HG03520 (cell line): ENCODE results near the gene DERL2.
A peak's percentile ranks its signal among the peaks of the same experiment; 100 is the strongest.

Experiments used
- ATAC-seq: cut with Tn5 transposase; IDR thresholded peaks from one replicate; pipeline ENCODE4 v1.9.1; 2021; ENCODE audit warnings: mild to moderate bottlenecking, moderate library complexity; ENCODE audit not compliant: unreplicated experiment

Gene DERL2

DNA sequence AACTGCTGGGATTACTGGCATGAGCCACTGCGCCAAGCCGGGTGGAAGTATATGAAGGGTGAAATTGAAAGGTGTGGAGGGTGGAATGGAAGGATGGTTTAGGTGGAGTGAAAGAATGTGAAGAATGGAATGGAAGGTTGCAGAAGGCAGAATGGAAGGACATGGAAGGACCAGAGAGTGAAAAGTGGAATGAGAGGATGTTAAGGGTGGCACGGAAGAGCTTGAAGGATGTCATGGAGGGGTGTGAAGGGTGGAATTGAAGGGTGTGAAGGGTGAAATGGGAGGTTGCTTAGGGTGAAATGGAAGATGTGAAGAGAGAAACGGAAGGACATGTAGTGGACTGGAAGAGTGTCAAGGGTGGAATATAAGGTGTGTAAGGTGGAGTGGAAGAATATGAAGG is 16.6 kb upstream of the DERL2 start:
- ATAC-seq, result no peak

- ATAC-seq, result no peak
Observed at GRCh38 chr17:5501685-5502084, 15.7 kb upstream of the DERL2 start.

DNA sequence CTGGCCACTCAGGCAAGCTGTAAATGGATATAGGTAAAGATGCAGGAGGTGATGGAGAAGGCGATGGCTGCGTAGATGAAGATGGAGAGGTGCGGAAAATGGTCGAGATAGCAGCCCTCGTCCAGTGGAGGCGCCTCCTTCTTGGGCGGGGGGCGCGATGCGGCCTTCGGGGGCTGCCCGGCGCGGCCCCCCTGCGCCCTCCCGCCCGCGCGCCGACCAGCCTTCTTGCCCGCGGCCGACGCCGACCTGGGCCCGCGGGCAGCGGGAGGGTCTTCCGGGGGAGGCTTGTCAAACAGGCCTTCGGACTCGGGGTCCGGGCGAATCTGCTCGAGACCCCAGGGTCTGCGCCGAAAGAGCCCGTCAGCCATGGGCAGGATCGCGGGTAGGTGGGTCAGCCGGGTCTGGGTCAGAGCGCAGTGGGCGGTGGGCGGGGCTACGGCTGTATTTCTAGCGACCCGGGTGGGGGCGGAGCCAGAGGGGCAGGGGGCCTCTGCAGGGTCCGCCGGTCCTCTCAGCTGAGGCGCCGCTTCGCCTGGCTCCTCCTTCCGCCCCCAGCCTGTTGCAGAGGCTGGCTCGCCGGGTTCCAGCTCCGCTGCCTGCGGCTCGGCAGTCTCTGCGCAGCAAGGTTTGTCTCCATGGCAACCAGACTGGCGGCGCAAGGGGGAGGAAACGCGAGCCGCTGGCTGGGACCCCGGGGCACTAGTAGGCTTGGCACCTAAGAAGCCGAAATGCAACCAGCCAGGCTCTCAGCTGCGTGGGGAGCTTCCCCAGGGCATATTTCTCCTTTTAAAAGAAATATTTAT is 14.8 kb upstream of the DERL2 start:
- no peak for ATAC-seq

DNA sequence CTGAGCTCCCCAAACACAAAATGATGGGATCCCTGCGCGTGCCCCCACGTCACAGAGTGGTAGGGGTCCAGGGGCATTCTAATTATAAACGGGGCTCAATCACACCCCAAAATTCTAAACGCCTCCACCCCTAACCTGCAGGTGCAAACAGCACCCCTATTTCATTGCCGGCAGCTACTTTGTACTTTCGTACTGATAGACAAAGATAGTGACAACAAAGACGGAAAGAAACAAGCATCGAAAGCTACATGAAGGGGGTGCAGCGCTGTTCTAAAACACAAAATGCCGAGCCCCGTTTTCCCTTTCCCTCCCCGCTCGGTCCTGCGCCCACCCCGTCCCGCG is 14.2 kb upstream of the DERL2 start:
- no peak for ATAC-seq

- ATAC-seq, result no peak
Observed at GRCh38 chr17:5499476-5500231, 13.7 kb upstream of the DERL2 start.

DNA sequence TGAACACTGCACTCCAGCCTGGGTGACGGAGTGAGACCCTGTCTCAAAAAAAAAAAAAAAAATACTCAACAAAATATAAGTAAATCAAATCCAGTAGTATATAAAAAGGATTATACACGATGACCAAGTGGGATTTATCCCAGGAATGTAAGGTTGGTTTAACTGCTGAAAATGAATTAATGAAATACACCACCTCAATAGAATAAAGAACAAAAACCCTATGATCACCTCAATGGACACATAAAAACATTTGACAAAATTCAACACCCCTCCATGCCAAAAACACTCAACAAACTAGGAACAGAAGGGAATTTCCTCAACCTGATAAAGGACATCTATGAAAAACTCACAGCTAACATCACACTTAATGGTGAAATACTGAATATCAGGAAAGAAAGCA is 7.0 kb upstream of the DERL2 start:
- ATAC-seq, result no peak

- ATAC-seq, result no peak
Observed at GRCh38 chr17:5488752-5489151, 2.8 kb upstream of the DERL2 start.

DNA sequence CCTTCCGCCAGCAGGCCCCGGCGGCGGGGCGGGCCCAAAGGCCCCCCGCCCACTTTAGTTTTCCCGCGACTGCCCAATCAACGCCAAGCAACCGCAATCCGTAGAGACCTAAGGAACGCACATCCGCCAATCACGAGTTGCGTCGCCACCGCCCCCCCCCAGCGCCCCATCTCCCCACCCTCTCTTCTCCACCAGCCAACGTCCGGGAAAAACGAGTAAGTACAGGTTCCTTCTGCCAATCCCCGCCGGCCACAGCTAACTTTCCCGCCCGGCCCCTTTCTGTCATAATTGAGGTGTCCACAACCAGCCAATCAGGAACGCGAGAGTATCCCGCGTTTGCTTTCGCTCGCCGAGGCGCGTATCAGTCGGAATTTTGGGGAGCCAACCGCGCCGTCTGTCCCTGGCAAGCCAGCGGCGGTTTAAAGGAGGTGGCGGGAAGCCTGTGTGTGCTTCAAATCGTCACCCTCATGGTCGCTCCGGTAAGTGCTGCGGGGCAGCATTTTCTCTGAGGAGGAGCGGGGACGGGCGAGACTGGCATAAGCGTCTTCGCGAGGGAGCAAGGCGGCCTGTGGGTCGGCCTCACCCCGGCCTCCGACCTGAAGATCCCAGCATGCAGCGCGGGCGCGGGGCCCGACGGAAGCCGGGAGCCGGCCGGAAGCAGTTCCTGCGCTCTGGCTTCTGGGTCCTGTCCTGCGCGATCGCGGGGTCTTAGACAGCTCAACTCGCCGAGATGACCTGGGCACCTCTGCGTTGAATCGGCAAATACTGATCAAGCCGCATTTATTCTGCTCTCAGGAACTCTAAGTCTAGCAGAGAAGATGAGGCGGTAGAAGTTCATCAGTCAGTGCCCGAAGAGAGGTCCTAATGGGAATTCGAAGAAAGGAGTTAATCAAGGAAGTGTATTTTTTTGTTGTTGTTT is 487 bp upstream of the DERL2 start, which contains the start of gene MIS12:
Gene MIS12 (plus strand): TSS at position 361 of the 919 bp plus-strand sequence. CDS start 2,297 bp downstream, outside the sequence.
- ATAC-seq, result peak; percentile 76

GRCh38 chr17:5481451-5481850 is 4.5 kb downstream of the DERL2 start:
- no peak for ATAC-seq

GRCh38 chr17:5480962-5481361 is 5.0 kb downstream of the DERL2 start:
- ATAC-seq, result no peak

GRCh38 chr17:5478992-5479391 is 7.0 kb downstream of the DERL2 start:
- no peak for ATAC-seq

DNA sequence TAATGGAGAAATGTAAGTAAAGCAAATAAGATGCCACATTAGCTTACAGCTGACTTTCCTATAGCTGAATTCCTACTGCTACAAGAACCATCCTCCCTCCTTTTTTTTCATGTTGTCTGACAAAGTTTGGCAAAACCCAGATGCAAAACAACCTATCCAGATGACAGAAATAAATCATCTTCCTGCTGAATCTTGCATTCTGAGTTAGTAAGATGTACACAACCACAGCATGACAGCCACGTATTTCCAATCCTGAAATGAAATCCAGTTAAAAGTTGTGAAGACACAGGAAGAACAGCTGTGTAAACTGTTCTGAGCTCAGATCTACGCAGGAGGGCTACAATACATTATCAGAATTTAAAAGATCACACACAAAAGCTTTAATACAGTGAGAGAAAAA is 12.1 kb downstream of the DERL2 start:
- no peak for ATAC-seq

DNA sequence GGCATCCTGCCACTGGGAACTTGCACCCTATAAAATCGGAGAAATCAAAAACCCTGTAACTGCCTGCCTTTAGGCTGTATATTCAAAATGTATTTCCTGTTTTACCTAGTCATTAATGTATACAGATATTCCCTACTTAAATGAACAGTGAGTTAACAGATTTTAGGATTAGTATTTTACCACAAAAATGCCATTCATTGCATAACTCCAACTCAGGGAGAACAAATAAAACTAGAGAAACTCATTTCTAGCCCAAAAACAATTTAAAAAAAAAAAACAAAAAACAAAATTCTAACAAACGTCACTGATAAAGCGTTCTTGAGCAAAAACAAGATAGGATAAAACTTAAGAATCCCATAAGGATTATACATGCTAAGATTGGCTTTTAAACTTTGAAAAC is 13.5 kb downstream of the DERL2 start:
- no peak for ATAC-seq

- no peak for ATAC-seq
Observed at GRCh38 chr17:5468075-5468473, 17.9 kb downstream of the DERL2 start.

DNA sequence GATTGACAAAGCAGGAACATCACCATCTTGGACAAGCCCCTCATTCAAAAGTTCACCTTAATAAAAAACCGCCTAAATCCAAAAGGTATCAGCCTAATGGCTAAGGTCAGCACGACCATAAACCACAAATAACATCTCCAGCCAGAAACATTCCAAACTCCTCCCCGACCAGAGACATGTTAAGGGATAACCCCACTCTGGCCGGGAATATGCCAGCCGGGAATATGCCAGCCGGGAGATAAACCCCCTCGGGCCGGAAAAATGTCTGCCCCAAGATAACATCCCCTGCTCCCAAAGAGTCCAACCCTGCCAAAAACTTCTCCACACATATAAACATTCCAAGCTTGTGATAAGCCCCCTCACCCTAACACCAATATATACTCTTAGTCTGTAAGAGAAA is 18.6 kb downstream of the DERL2 start:
- no peak for ATAC-seq

DNA sequence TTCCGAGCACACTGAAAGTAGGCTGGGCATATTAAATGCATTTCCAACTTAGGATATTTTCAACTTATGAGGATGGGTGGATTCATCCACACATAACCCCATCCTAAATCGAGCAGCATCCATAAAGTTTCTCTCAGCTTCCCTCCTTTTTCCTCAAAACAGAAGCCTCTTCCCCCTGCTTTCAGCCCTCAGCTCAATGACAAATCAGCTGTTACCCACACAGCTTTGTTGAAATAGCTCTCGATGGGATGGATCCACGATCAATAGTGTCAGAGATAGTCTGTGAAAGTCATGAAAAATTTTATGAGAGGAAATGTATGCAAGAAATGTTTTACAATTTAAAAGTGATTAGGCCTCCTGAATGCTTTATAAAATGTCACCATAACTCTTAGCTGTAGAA is 19.7 kb downstream of the DERL2 start:
- no peak for ATAC-seq

DNA sequence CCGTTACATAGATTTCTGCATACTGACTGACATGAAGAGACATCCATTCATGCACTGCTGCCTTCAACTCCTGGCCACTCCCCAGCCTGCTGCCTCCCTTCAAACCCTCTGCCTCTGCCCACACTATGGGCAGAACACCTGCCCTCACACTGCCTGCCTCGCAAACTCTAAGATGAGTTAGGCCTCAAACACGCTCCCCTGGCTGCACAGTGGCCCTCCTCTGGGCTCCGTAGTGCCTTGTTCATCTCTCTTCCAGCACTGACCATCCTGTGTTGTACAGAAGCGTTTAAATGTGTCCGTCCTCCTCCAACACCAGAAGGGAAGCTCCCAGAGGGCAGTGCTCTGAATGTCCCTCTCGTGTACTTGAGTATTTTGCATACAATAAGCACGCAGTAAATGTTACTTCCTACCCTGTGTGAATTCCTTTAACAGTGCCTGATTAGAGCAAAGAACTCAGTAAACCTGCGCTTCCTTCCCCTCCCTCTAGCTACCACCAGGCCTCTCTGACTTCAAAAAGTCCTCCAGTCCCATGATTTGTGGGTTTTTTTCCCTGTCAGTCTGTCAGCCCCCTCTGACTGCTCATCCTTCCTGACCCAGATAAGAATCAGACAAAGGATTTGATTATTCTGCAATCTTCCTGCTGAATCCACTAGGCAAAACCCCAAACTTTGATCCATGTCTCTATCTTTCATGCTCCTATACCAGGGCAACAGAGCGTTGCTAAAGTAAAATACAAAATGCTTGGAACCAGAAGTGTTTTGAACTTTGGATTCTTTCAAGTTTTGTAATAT is 21.1 kb downstream of the DERL2 start:
- no peak for ATAC-seq

GRCh38 chr17:5446786-5447185 is 39.2 kb downstream of the DERL2 start:
- ATAC-seq, result no peak

- no peak for ATAC-seq
Observed at GRCh38 chr17:5444209-5444608, 41.8 kb downstream of the DERL2 start.

- no peak for ATAC-seq
Observed at GRCh38 chr17:5443728-5444127, 42.2 kb downstream of the DERL2 start.

GRCh38 chr17:5439446-5439764 is 46.6 kb downstream of the DERL2 start:
- ATAC-seq, result no peak
